Activated CD8-positive, alpha-beta memory T cell treated with anti-CD3 and anti-CD28 coated beads for 48 hours (primary cell): ENCODE data around the gene FKBP15.

Source experiments
- DNase-seq, 3 experiments: peaks; one replicate each; pipeline ENCODE4 v3.0.0-alpha.2; 2020; ENCODE audit warnings: low read depth in 2 of 3, low spot score in 2 of 3

Gene FKBP15

GRCh38 chr9:113185271-113185670, 35.8 kb downstream of the FKBP15 start:
- no peak for DNase-seq

- no peak for DNase-seq
These were observed 36.5 kb downstream of the FKBP15 start for GRCh38 chr9:113184539-113184938.

GRCh38 chr9:113183956-113184488, 37.1 kb downstream of the FKBP15 start:
- no peak for DNase-seq

- DNase-seq, result no peak
These were observed 39.9 kb downstream of the FKBP15 start for GRCh38 chr9:113181165-113181564.

- no peak for DNase-seq
These were observed 41.2 kb downstream of the FKBP15 start for GRCh38 chr9:113179839-113180238.

- no peak for DNase-seq
These were observed 43.0 kb downstream of the FKBP15 start for GRCh38 chr9:113178087-113178486.

- no peak for DNase-seq
These were observed 43.8 kb downstream of the FKBP15 start for GRCh38 chr9:113177251-113177650.

GRCh38 chr9:113176803-113177202, 44.3 kb downstream of the FKBP15 start:
- no peak for DNase-seq

GRCh38 chr9:113173341-113173740, 47.7 kb downstream of the FKBP15 start:
- DNase-seq, result no peak

GRCh38 chr9:113168809-113169208, 52.3 kb downstream of the FKBP15 start:
- no peak for DNase-seq

- DNase-seq, result no peak
These were observed 55.0 kb downstream of the FKBP15 start for GRCh38 chr9:113166039-113166438.

GRCh38 chr9:113164536-113165300, 56.4 kb downstream of the FKBP15 start:
- no peak for DNase-seq

GRCh38 chr9:113163001-113163400, 58.1 kb downstream of the FKBP15 start:
- no peak for DNase-seq

GRCh38 chr9:113160571-113160970, 60.5 kb downstream of the FKBP15 start:
- DNase-seq, result no peak

GRCh38 chr9:113158446-113158845, 62.6 kb downstream of the FKBP15 start:
- DNase-seq, result no peak

- DNase-seq, result no peak
These were observed 64.2 kb downstream of the FKBP15 start for GRCh38 chr9:113156880-113157279.

- no peak for DNase-seq
These were observed 65.0 kb downstream of the FKBP15 start for GRCh38 chr9:113155911-113156588.

- no peak for DNase-seq
These were observed 66.1 kb downstream of the FKBP15 start for GRCh38 chr9:113154946-113155345.

- no peak for DNase-seq
These were observed 66.6 kb downstream of the FKBP15 start for GRCh38 chr9:113154471-113154870.

- no peak for DNase-seq
These were observed 67.5 kb downstream of the FKBP15 start for GRCh38 chr9:113153599-113153998.

GRCh38 chr9:113152699-113153098, 68.4 kb downstream of the FKBP15 start:
- DNase-seq, result no peak
